HepG2 (cell line): Measurements from ENCODE around the gene PCNX1. TPM values are rescaled to one million over a fixed set of nuclear protein-coding genes. Genes with fewer than 3 reads are reported as not detected.

ENCODE experiments used
- ATAC-seq: fragments of 200-7000 bp; cut with Tn5 transposase; 3 replicates; pipeline ENCODE4 v1.9.1; 2020; ENCODE audit warnings: mild to moderate bottlenecking, moderate library complexity
- BruUV-seq: library from RNA; stranded (reverse); fragments of 400-500 nt; replicated peaks from 2 replicates; lab custom pipeline; 2021; lab: Mats Ljungman, UMichigan
- CTCF ChIA-PET: fragments of 300-600 bp; formaldehyde crosslinking; extraction: SDS; loops from one replicate; lab custom pipeline; 2021; ENCODE audit warnings: low total read pairs, inconsistent platforms, low intra/inter-chr PET ratio; lab: Yijun Ruan, JAX
- POLR2A ChIA-PET: fragments of 350-600 bp; sonication (Branson Sonifier 250); formaldehyde crosslinking; loops from one replicate; lab custom pipeline; 2020; ENCODE audit warnings: antibody characterized with exemption, inconsistent platforms; lab: Yijun Ruan, JAX
- DNase-seq: peaks from one replicate; pipeline ENCODE4 v3.0.0-alpha.2; 2015; ENCODE audit warnings: low spot score
- FAIRE-seq: peaks from 3 replicates; lab custom pipeline; 2011; peaks lifted over from hg19 to GRCh38; lab: Jason Lieb, UNC
- H2AFZ ChIP-seq: one replicate; pipeline ENCODE4 v1.6.1; 2011; ENCODE audit warnings: low read length, inconsistent platforms
- H3K27ac ChIP-seq: fragments of 300-600 bp; 3 replicates; pipeline ENCODE4 v1.8.0; 2011; ENCODE audit warnings: mixed run types, mild to moderate bottlenecking, mixed read lengths, low read length, inconsistent platforms; ENCODE audit not compliant: insufficient read depth; ENCODE audit errors: extremely low read length
- H3K27me3 ChIP-seq, 2 experiments: fragments of 200-600 bp in 1 of 2; 2 replicates in 1 of 2; 3 replicates in 1 of 2; pipeline versions ENCODE4 v1.6.0 to v1.8.0; 2011; ENCODE audit warnings: low read length in 2 of 2, mild to moderate bottlenecking in 2 of 2, moderate library complexity in 2 of 2, inconsistent platforms in 1 of 2; ENCODE audit not compliant: insufficient read depth in 2 of 2, control insufficient read depth in 1 of 2
- H3K36me3 ChIP-seq, 2 experiments: fragments of 200-600 bp in 1 of 2; replicated peaks in 1 of 2; 2 replicates in 1 of 2; 3 replicates in 1 of 2; pipeline versions ENCODE4 v1.5.1 to v1.8.0; 2011; ENCODE audit warnings: low read length in 2 of 2, inconsistent platforms in 1 of 2; ENCODE audit not compliant: insufficient read depth in 2 of 2, control insufficient read depth in 1 of 2
- H3K4me1 ChIP-seq: 2 replicates; pipeline ENCODE4 v1.5.1; 2012; ENCODE audit warnings: low read length, inconsistent platforms; ENCODE audit not compliant: insufficient read depth
- H3K4me2 ChIP-seq: 2 replicates; pipeline ENCODE4 v1.6.0; 2011; ENCODE audit warnings: low read depth, low read length, inconsistent platforms
- H3K4me3 ChIP-seq, 3 experiments: fragments of 200-600 bp in 1 of 3; sonication (generic), shearing (Covaris generic) in 1 of 3; replicated peaks in 1 of 3; 2 replicates each; pipeline ENCODE4 v1.5.1; 2011 to 2016; ENCODE audit warnings: low read length in 3 of 3, inconsistent platforms in 2 of 3, low read depth in 2 of 3, mild to moderate bottlenecking in 2 of 3, control low read depth in 1 of 3, mixed read lengths in 1 of 3; ENCODE audit not compliant: insufficient read depth in 1 of 3
- H3K79me2 ChIP-seq: one replicate; pipeline ENCODE4 v1.6.1; 2011; ENCODE audit warnings: low read length, inconsistent platforms; ENCODE audit not compliant: insufficient read depth
- H3K9ac ChIP-seq: 2 replicates; pipeline ENCODE4 v1.6.0; 2011; ENCODE audit warnings: mild to moderate bottlenecking, low read depth, low read length, inconsistent platforms; ENCODE audit not compliant: insufficient read depth
- H3K9me3 ChIP-seq: 2 replicates; pipeline ENCODE4 v1.5.1; 2012; ENCODE audit warnings: mild to moderate bottlenecking, low read length
- H4K20me1 ChIP-seq: 2 replicates; pipeline ENCODE4 v1.6.0; 2011; ENCODE audit warnings: inconsistent platforms, mild to moderate bottlenecking, low read length, moderate library complexity; ENCODE audit not compliant: insufficient read depth
- BRD4 ChIP-seq: sonication (generic); formaldehyde crosslinking; IDR thresholded peaks from 2 replicates; pipeline ENCODE4 v1.4.0; 2020; ENCODE audit warnings: missing genetic modification reagents
- CENPX ChIP-seq: sonication (generic); formaldehyde crosslinking; IDR thresholded peaks from 2 replicates; pipeline ENCODE4 v1.9.0; 2021; ENCODE audit warnings: mild to moderate bottlenecking, missing genetic modification reagents, moderate library complexity
- CREB1 ChIP-seq, 2 experiments: fragments of 450-650 bp in 1 of 2; IDR thresholded peaks; 2 replicates each; pipeline ENCODE4 v1.6.1; 2016 to 2017; ENCODE audit warnings: control low read depth in 1 of 2, mild to moderate bottlenecking in 1 of 2, missing compliant biosample characterization in 1 of 2, missing genetic modification characterization in 1 of 2
- ISX ChIP-seq: sonication (generic); formaldehyde crosslinking; conservative IDR thresholded peaks from 2 replicates; pipeline ENCODE4 v1.5.0; 2020; ENCODE audit warnings: missing genetic modification reagents
- NFE2L1 ChIP-seq: sonication (generic); formaldehyde crosslinking; IDR thresholded peaks from 2 replicates; pipeline ENCODE4 v1.4.0; 2020; ENCODE audit warnings: missing genetic modification reagents, mild to moderate bottlenecking, borderline replicate concordance
- PITX1 ChIP-seq: sonication (generic); formaldehyde crosslinking; IDR thresholded peaks from 2 replicates; pipeline ENCODE4 v1.5.1; 2020; ENCODE audit warnings: mild to moderate bottlenecking, missing genetic modification reagents
- SCMH1 ChIP-seq: sonication (generic); formaldehyde crosslinking; IDR thresholded peaks from 2 replicates; pipeline ENCODE4 v1.9.0; 2021; ENCODE audit warnings: missing genetic modification reagents, mild to moderate bottlenecking, borderline replicate concordance
- SMAD9 ChIP-seq: sonication (generic); formaldehyde crosslinking; IDR thresholded peaks from 2 replicates; pipeline ENCODE4 v1.5.1; 2020; ENCODE audit warnings: mild to moderate bottlenecking, missing genetic modification reagents
- ZBTB7B ChIP-seq: sonication (generic); formaldehyde crosslinking; IDR thresholded peaks from 2 replicates; pipeline ENCODE4 v1.4.0; 2020; ENCODE audit warnings: missing genetic modification reagents
- ZMAT3 ChIP-seq: sonication (generic); formaldehyde crosslinking; conservative IDR thresholded peaks from 2 replicates; pipeline ENCODE4 v1.7.0; 2021; ENCODE audit warnings: missing genetic modification reagents
- ZNF660 ChIP-seq: sonication (generic); formaldehyde crosslinking; IDR thresholded peaks from 2 replicates; pipeline ENCODE4 v1.5.1; 2020; ENCODE audit warnings: mild to moderate bottlenecking, low read depth, missing genetic modification reagents, borderline replicate concordance
- ZNF878 ChIP-seq: sonication (generic); formaldehyde crosslinking; IDR thresholded peaks from 2 replicates; pipeline ENCODE4 v1.8.1; 2023; ENCODE audit warnings: mild to moderate bottlenecking, missing genetic modification reagents, moderate library complexity
- WGBS: methylation state at CpG from one replicate; pipeline ENCODE4 v1.1.6; 2017; ENCODE audit warnings: low lambda C conversion rate; 5-methylcytosine and 5-hydroxymethylcytosine counted together
- in situ Hi-C: cut with HindIII; loops from 2 replicates; pipeline ENCODE4 v1.10.0; 2017; ENCODE audit warnings: low pct_unique_long_range_greater_than_20kb; ENCODE audit not compliant: extremely low pct_ligation_motif_present
- intact Hi-C: fragments of 100-400 bp; cut with micrococcal nuclease; formaldehyde crosslinking; loops from one replicate; pipeline ENCODE4 v1.10.0; 2022; ENCODE audit not compliant: unreplicated experiment
- polyA plus RNA-seq, 8 experiments: library from polyadenylated mRNA; depleted of rRNA in 3 of 8; stranded (reverse) in 7 of 8; unstranded in 1 of 8; fragments of >200 nt; fragmentation: Illumina TruSeq in 4 of 8; extraction: Trizol in 4 of 8; gene quantifications; 2 replicates each; pipeline versions ENCODE4 v1.2.1 to v1.2.3, GENCODE V29; 2011 to 2016; ENCODE audit warnings: low read depth in 4 of 8, missing spikeins in 1 of 8, mixed read lengths in 1 of 8; ENCODE audit not compliant: insufficient read depth in 1 of 8
- total RNA-seq, 5 experiments: library from RNA; depleted of rRNA; stranded (reverse); fragments of >200 nt; fragmentation: Illumina TruSeq; extraction: Trizol; gene quantifications; 2 replicates each; pipeline ENCODE4 v1.2.3, GENCODE V29; 2016; ENCODE audit warnings: low read depth in 1 of 5
- TF ChIP-seq, protein P1 (sequence below): sonication (generic); formaldehyde crosslinking; conservative IDR thresholded peaks from 2 replicates; pipeline ENCODE4 v1.4.0; 2020; ENCODE audit warnings: missing genetic modification reagents
- TF ChIP-seq, protein P2 (sequence below): sonication (generic); formaldehyde crosslinking; IDR thresholded peaks from 2 replicates; pipeline ENCODE4 v1.5.1; 2020; ENCODE audit warnings: mild to moderate bottlenecking, moderate library complexity, missing genetic modification reagents
- TF ChIP-seq, protein P3 (sequence below): sonication (generic); formaldehyde crosslinking; conservative IDR thresholded peaks from 2 replicates; pipeline ENCODE4 v1.8.0; 2022; ENCODE audit warnings: missing genetic modification reagents
- TF ChIP-seq, protein P4 (sequence below): sonication (generic); formaldehyde crosslinking; IDR thresholded peaks from 2 replicates; pipeline ENCODE4 v1.5.0; 2020; ENCODE audit warnings: missing genetic modification reagents
- TF ChIP-seq, protein P5 (sequence below): sonication (generic); formaldehyde crosslinking; IDR thresholded peaks from 2 replicates; pipeline ENCODE4 v1.4.0; 2020; ENCODE audit warnings: missing genetic modification reagents, borderline replicate concordance

Gene PCNX1
- total and polyA plus RNA-seq, 2 of the 13 experiments (the other 11 are each of a cell fraction or from before 2014, with no cell fraction given) = 24.9 to 30.3 TPM

DNA sequence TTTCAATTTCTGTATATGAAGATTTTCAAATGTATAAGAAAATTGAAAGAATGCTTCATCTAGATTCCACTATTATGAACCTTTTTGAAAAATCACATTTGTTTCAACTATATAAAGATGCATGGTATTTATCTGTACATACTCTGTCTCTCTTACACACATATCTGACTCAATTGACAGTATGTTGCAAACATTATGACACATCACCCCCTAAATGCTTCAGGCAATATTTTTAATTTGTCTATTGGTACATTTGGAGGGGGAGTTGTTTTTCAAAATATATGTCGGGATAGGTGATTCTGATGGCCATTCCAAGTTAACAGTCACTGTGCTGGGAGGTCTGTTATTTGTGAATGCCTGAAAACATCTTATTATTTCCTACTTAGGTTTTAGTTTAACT is 14.4 kb downstream of the PCNX1 start:
- ATAC-seq = no peak
- ChIA-PET CTCF (no interaction called here), POLR2A (no interaction called here)
- intact Hi-C loops = no loop called here
- Histone ChIP-seq H4K20me1 (peaks cover 21% of the 10 kb centered on the region), H2AFZ (no peak overlapping the region), H3K4me2 (no peak overlapping the region), H3K27ac (no peak overlapping the region), H3K27me3 (no peaks in the 10 kb centered on the region), H3K9me3 (no peaks in the 10 kb centered on the region), H3K36me3 (peaks cover 3 to 7% of the 10 kb centered on the region in 2 experiments; a peak in 3 of 5 replicates), H3K4me3 (no peak overlapping the region), H3K79me2 (peaks cover 88% of the 10 kb centered on the region), H3K4me1 (no peaks in the 10 kb centered on the region), H3K9ac (no peak overlapping the region)
- TF ChIP-seq NFE2L1 (CRISPR knock-in tag) = no peak
- TF ChIP-seq ZNF660 (CRISPR knock-in tag) = no peak
- no peak for TF ChIP-seq BRD4 (CRISPR knock-in tag)
- TF ChIP-seq, protein P1, sequence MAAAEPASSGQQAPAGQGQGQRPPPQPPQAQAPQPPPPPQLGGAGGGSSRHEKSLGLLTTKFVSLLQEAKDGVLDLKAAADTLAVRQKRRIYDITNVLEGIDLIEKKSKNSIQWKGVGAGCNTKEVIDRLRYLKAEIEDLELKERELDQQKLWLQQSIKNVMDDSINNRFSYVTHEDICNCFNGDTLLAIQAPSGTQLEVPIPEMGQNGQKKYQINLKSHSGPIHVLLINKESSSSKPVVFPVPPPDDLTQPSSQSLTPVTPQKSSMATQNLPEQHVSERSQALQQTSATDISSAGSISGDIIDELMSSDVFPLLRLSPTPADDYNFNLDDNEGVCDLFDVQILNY (CRISPR knock-in tag) = no peak
- TF ChIP-seq ISX (CRISPR knock-in tag) = no peak
- no peak for TF ChIP-seq CREB1 (IDR thresholded peaks at IDR 0.05)
- TF ChIP-seq CREB1 (CRISPR knock-in tag; IDR thresholded peaks at IDR 0.05) = no peak
- TF ChIP-seq, protein P2, sequence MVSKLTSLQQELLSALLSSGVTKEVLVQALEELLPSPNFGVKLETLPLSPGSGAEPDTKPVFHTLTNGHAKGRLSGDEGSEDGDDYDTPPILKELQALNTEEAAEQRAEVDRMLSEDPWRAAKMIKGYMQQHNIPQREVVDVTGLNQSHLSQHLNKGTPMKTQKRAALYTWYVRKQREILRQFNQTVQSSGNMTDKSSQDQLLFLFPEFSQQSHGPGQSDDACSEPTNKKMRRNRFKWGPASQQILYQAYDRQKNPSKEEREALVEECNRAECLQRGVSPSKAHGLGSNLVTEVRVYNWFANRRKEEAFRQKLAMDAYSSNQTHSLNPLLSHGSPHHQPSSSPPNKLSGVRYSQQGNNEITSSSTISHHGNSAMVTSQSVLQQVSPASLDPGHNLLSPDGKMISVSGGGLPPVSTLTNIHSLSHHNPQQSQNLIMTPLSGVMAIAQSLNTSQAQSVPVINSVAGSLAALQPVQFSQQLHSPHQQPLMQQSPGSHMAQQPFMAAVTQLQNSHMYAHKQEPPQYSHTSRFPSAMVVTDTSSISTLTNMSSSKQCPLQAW = no peak
- no peak for TF ChIP-seq ZBTB7B (CRISPR knock-in tag)
- TF ChIP-seq, protein P3, sequence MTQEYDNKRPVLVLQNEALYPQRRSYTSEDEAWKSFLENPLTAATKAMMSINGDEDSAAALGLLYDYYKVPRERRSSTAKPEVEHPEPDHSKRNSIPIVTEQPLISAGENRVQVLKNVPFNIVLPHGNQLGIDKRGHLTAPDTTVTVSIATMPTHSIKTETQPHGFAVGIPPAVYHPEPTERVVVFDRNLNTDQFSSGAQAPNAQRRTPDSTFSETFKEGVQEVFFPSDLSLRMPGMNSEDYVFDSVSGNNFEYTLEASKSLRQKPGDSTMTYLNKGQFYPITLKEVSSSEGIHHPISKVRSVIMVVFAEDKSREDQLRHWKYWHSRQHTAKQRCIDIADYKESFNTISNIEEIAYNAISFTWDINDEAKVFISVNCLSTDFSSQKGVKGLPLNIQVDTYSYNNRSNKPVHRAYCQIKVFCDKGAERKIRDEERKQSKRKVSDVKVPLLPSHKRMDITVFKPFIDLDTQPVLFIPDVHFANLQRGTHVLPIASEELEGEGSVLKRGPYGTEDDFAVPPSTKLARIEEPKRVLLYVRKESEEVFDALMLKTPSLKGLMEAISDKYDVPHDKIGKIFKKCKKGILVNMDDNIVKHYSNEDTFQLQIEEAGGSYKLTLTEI (CRISPR knock-in tag) = no peak
- no peak for TF ChIP-seq PITX1 (CRISPR knock-in tag)
- TF ChIP-seq, protein P4, sequence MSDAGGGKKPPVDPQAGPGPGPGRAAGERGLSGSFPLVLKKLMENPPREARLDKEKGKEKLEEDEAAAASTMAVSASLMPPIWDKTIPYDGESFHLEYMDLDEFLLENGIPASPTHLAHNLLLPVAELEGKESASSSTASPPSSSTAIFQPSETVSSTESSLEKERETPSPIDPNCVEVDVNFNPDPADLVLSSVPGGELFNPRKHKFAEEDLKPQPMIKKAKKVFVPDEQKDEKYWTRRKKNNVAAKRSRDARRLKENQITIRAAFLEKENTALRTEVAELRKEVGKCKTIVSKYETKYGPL (CRISPR knock-in tag) = no peak
- TF ChIP-seq, protein P5, sequence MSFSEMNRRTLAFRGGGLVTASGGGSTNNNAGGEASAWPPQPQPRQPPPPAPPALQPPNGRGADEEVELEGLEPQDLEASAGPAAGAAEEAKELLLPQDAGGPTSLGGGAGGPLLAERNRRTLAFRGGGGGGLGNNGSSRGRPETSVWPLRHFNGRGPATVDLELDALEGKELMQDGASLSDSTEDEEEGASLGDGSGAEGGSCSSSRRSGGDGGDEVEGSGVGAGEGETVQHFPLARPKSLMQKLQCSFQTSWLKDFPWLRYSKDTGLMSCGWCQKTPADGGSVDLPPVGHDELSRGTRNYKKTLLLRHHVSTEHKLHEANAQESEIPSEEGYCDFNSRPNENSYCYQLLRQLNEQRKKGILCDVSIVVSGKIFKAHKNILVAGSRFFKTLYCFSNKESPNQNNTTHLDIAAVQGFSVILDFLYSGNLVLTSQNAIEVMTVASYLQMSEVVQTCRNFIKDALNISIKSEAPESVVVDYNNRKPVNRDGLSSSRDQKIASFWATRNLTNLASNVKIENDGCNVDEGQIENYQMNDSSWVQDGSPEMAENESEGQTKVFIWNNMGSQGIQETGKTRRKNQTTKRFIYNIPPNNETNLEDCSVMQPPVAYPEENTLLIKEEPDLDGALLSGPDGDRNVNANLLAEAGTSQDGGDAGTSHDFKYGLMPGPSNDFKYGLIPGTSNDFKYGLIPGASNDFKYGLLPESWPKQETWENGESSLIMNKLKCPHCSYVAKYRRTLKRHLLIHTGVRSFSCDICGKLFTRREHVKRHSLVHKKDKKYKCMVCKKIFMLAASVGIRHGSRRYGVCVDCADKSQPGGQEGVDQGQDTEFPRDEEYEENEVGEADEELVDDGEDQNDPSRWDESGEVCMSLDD (CRISPR knock-in tag) = no peak
- no peak for TF ChIP-seq SCMH1
- no peak for TF ChIP-seq ZMAT3 (CRISPR knock-in tag)
- TF ChIP-seq CENPX = no peak
- TF ChIP-seq SMAD9 (CRISPR knock-in tag) = no peak
- no peak for TF ChIP-seq ZNF878 (CRISPR knock-in tag)
- no peak for FAIRE-seq
- no peak for DNase-seq
- WGBS = 88% methylated on average over 1 of the region's 1 CpG
- in situ Hi-C loops = no loop called here
- no TSS peak for BruUV-seq
